Measurements from ENCODE around the gene PCSK5.

GRCh38 chr9:76203373-76203772 lies 312.9 kb downstream of the PCSK5 start:
- TF ChIP-seq, protein P1, sequence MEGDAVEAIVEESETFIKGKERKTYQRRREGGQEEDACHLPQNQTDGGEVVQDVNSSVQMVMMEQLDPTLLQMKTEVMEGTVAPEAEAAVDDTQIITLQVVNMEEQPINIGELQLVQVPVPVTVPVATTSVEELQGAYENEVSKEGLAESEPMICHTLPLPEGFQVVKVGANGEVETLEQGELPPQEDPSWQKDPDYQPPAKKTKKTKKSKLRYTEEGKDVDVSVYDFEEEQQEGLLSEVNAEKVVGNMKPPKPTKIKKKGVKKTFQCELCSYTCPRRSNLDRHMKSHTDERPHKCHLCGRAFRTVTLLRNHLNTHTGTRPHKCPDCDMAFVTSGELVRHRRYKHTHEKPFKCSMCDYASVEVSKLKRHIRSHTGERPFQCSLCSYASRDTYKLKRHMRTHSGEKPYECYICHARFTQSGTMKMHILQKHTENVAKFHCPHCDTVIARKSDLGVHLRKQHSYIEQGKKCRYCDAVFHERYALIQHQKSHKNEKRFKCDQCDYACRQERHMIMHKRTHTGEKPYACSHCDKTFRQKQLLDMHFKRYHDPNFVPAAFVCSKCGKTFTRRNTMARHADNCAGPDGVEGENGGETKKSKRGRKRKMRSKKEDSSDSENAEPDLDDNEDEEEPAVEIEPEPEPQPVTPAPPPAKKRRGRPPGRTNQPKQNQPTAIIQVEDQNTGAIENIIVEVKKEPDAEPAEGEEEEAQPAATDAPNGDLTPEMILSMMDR (IDR thresholded peaks at IDR 0.05), result no peak
- TF ChIP-seq POLR2A (IDR thresholded peaks at IDR 0.05), result no peak

Measured in adrenal gland (tissue), 5 donors.